Breast epithelium (tissue), 4 donors: Measurements from ENCODE around the gene ST7L. TPM values are rescaled to one million over a fixed set of nuclear protein-coding genes. Genes with fewer than 3 reads are reported as not detected.

ENCODE experiments used
- DNase-seq, 2 donors: peaks; one replicate each; pipeline ENCODE4 v3.0.0-alpha.2; 2019; ENCODE audit warnings: low spot score in 2 of 2
- H3K27ac ChIP-seq, 2 donors: fragments of 200-600 bp; sonication (generic) in 1 of 2; one replicate each; pipeline ENCODE4 v1.5.1; 2016 to 2019; ENCODE audit warnings: mild to moderate bottlenecking in 1 of 2
- H3K27me3 ChIP-seq, 2 donors: fragments of 200-600 bp; sonication (generic) in 1 of 2; one replicate each; pipeline versions ENCODE4 v1.5.1 to v1.6.0; 2017 to 2019; ENCODE audit warnings: control low read depth in 1 of 2, mild to moderate bottlenecking in 1 of 2
- H3K36me3 ChIP-seq: fragments of 200-600 bp; one replicate; pipeline ENCODE4 v1.5.1; 2019
- H3K4me1 ChIP-seq, 2 donors: fragments of 200-600 bp; sonication (generic); one replicate each; pipeline ENCODE4 v1.5.1; 2016 to 2019; ENCODE audit warnings: control low read depth in 1 of 2
- H3K4me3 ChIP-seq, 3 donors: fragments of 200-600 bp; sonication (generic); 1 replicate in 2 of 3; 2 replicates in 1 of 3; pipeline ENCODE4 v1.5.1; 2016 to 2019; ENCODE audit warnings: mild to moderate bottlenecking in 3 of 3, moderate library complexity in 2 of 3
- H3K9me3 ChIP-seq, 2 donors: fragments of 200-600 bp; sonication (generic) in 1 of 2; one replicate each; pipeline ENCODE4 v1.5.1; 2016 to 2019; ENCODE audit warnings: control low read depth in 1 of 2
- CTCF ChIP-seq, 3 donors: fragments of 450-650 bp; IDR thresholded peaks; one replicate each; pipeline ENCODE4 v1.5.1; 2016 to 2017; ENCODE audit warnings: antibody characterized with exemption in 3 of 3, mild to moderate bottlenecking in 3 of 3, moderate library complexity in 3 of 3
- POLR2A ChIP-seq: fragments of 450-650 bp; IDR thresholded peaks from one replicate; pipeline ENCODE4 v1.6.1; 2016; ENCODE audit warnings: antibody characterized with exemption, mild to moderate bottlenecking, moderate library complexity
- POLR2AphosphoS5 ChIP-seq, 3 donors: sonication (generic); formaldehyde crosslinking; IDR thresholded peaks; one replicate each; pipeline ENCODE4 v1.6.1; 2017; ENCODE audit warnings: antibody characterized with exemption in 3 of 3
- intact Hi-C: fragments of 100-400 bp; cut with DNase I; formaldehyde crosslinking; loops from one replicate; pipeline ENCODE4 v1.15.1; 2023; ENCODE audit warnings: low total_unique reads
- total RNA-seq, 3 donors: library from RNA; depleted of rRNA; stranded (reverse); fragments of >200 nt; gene quantifications; one replicate each; pipeline ENCODE4 v1.1.0, GENCODE V29; 2016

ST7L gene, protein sequence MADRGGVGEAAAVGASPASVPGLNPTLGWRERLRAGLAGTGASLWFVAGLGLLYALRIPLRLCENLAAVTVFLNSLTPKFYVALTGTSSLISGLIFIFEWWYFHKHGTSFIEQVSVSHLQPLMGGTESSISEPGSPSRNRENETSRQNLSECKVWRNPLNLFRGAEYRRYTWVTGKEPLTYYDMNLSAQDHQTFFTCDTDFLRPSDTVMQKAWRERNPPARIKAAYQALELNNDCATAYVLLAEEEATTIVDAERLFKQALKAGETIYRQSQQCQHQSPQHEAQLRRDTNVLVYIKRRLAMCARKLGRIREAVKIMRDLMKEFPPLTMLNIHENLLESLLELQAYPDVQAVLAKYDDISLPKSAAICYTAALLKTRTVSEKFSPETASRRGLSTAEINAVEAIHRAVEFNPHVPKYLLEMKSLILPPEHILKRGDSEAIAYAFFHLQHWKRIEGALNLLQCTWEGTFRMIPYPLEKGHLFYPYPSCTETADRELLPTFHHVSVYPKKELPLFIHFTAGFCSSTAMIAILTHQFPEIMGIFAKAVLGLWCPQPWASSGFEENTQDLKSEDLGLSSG
- total RNA-seq = 10 to 100 TPM; 20.6 to 36.0 (median 25.9) TPM

DNA sequence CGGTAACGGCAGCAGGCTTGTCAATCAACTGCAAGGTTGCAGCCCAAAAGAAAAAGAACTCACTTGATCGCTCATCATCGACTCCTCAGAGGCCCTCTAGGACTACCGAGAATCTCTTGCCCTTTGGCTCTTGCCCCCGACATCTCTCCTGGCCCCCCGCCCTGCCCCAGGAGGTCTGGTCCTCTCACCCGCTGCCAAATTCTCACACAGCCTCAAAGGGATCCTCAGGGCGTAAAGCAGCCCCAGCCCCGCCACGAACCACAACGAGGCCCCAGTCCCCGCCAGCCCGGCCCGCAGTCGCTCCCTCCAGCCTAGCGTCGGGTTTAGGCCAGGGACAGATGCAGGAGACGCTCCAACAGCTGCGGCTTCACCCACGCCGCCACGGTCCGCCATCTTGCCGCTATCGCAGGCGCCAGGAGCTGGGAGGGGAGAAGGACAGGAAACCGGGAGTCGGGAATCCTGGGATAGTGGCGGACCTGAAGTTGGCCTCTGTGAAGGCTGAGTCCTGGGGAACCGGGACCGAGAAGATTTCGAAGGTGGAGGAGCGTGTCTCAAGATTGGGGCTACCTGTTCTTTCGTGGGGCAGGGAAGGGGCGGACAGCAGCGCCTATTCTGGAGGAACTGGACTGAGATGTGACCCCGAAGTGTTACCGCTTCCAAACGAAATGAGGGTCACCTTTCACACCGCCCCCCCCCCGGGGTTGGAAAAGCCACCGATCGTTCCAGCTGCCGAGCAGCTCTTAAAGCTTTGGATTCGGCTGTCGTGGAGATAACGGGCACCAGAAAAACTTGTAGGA, at the start of gene ST7L:
Gene ST7L, minus strand, starts transcription at position 421 of the 797 bp plus-strand sequence. Its CDS starts 28 bp downstream, at position 393.
- TF ChIP-seq CTCF (IDR thresholded peaks at IDR 0.05) (no peak), POLR2A (peak; percentile 11), POLR2AphosphoS5 (IDR thresholded peaks at IDR 0.05) (peak in 2 of 3 donors; percentile 4 to 18)
- peak; percentile 59 to 72 for DNase-seq
- peak within 1 kb of the TSS; percentile 94 to 99 for H3K27ac ChIP-seq
- H3K4me1 ChIP-seq = peaks cover 8% of the 10 kb centered on the region in 2 donors
- no peaks in the 10 kb centered on the region for H3K9me3 ChIP-seq
- peak within 1 kb of the TSS; percentile 69 to 87 (median 81) for H3K4me3 ChIP-seq
- H3K36me3 ChIP-seq = no peaks in the 10 kb centered on the region
- no peaks in the 10 kb centered on the region for H3K27me3 ChIP-seq
- intact Hi-C loops = no loop called here

DNA sequence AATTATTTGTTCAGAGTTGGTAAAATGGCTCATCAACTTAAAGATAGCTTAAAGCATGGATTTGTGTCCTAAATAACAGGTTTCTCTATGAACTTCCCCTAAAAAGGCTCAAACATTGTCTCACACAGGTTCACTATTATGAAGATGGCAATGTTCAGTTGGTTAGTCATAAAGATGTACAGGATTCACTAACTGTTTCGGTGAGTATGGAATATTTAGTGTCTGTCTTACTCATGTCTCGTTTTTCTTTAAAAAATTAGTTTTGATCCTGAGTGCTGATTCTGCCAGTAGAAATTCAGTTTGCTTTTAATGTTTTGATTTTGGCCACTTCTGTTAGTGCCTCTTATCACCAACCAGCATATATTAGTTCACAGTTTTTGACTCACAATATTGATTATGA, 48.0 kb upstream of the ST7L start:
- no peaks in the 10 kb centered on the region for H3K27me3 ChIP-seq
- intact Hi-C loops = no loop called here
- TF ChIP-seq POLR2AphosphoS5 (IDR thresholded peaks at IDR 0.05) (no peak), CTCF (IDR thresholded peaks at IDR 0.05) (no peak), POLR2A (no peak)

DNA sequence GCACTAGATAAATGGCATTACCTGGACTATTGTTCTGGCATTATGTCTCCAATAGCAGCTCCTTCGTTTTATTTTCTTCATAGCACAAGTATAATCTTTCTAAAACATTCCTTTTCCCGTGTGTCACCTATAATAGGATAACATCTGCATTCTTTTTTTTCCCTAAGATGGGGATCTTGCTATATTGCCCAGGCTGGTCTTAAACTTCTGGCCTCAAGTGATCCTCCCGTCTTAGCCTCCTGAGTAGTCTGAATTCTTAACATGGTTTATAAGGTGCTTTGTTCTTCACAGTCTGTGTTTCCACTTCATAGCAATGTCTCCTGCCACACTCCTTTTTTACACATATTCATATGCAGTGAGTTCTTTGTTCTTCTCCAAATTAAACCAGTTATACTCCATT, 46.9 kb upstream of the ST7L start:
- intact Hi-C loops = no loop called here
- no peak for DNase-seq
- no peak overlapping the region for H3K27ac ChIP-seq
- no peak overlapping the region for H3K4me3 ChIP-seq
- TF ChIP-seq POLR2A = no peak
- no peak for TF ChIP-seq POLR2AphosphoS5 (IDR thresholded peaks at IDR 0.05)
- no peak for TF ChIP-seq CTCF (IDR thresholded peaks at IDR 0.05)
- no peaks in the 10 kb centered on the region for H3K27me3 ChIP-seq
- H3K9me3 ChIP-seq = no peaks in the 10 kb centered on the region
- H3K36me3 ChIP-seq = peaks cover 7% of the 10 kb centered on the region
- H3K4me1 ChIP-seq = no peaks in the 10 kb centered on the region

More for the DNA sequence above, 48.0 kb upstream of the ST7L start:
- Histone ChIP-seq H3K4me3 (no peak overlapping the region), H3K4me1 (no peaks in the 10 kb centered on the region), H3K36me3 (peaks cover 7% of the 10 kb centered on the region), H3K9me3 (no peaks in the 10 kb centered on the region), H3K27ac (no peak overlapping the region)
- no peak for DNase-seq

DNA sequence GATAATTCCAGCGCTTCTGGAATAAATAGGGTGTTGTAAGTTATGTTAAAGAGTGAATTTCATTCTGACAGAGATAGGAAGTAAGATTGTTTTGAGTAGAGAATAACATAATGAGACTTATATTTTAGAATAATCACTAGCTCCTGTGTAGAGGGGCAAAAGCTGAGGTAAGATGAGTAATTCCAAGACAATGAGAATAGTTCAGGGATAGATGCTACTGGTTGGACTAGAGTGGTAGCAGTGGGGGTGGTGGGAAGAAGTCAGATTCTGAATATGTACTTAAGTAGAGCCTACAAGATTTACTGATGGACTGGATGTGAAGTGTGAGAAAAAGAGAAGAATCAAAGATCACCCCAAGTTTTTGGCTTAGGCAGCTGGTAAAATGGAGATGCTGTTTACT, 32.3 kb upstream of the ST7L start:
- DNase-seq = no peak
- TF ChIP-seq POLR2AphosphoS5 (IDR thresholded peaks at IDR 0.05) (no peak), CTCF (IDR thresholded peaks at IDR 0.05) (no peak), POLR2A (no peak)
- Histone ChIP-seq H3K9me3 (no peaks in the 10 kb centered on the region), H3K4me1 (no peaks in the 10 kb centered on the region), H3K27ac (no peak overlapping the region), H3K4me3 (no peak overlapping the region), H3K27me3 (no peaks in the 10 kb centered on the region), H3K36me3 (no peaks in the 10 kb centered on the region)
- intact Hi-C loops = no loop called here
